NT2/D1 (cell line): ENCODE measurements around the gene TBC1D5.

Experiments used
- DNase-seq: peaks from one replicate; pipeline ENCODE4 v3.0.0-alpha.2; 2011; ENCODE audit warnings: low read depth, low spot score
- H3K27me3 ChIP-seq: 2 replicates; pipeline ENCODE4 v1.6.0; 2011; ENCODE audit warnings: mild to moderate bottlenecking; ENCODE audit not compliant: insufficient read length, insufficient read depth
- H3K36me3 ChIP-seq: 2 replicates; pipeline ENCODE4 v1.6.1; 2011; ENCODE audit warnings: mild to moderate bottlenecking, low read length, mixed read lengths; ENCODE audit not compliant: insufficient read depth, insufficient read length
- H3K4me1 ChIP-seq: 2 replicates; pipeline ENCODE4 v1.5.1; 2011; ENCODE audit not compliant: insufficient read depth, insufficient read length
- H3K4me3 ChIP-seq: 2 replicates; pipeline ENCODE4 v1.5.1; 2011; ENCODE audit warnings: low read depth; ENCODE audit not compliant: insufficient read length
- H3K9ac ChIP-seq: 2 replicates; pipeline ENCODE4 v1.6.0; 2011; ENCODE audit warnings: low read depth; ENCODE audit not compliant: insufficient read length
- H3K9me3 ChIP-seq: 2 replicates; pipeline ENCODE4 v1.5.1; 2011; ENCODE audit warnings: mild to moderate bottlenecking, low read length; ENCODE audit not compliant: insufficient read depth
- SUZ12 ChIP-seq: IDR thresholded peaks from 2 replicates; pipeline ENCODE4 v1.6.1; 2011; ENCODE audit not compliant: insufficient read length, insufficient read depth; ENCODE audit errors: extremely low read depth
- YY1 ChIP-seq: IDR thresholded peaks from 2 replicates; pipeline ENCODE4 v1.6.1; 2011; ENCODE audit not compliant: insufficient read length, insufficient read depth
- ZNF274 ChIP-seq: IDR thresholded peaks from 2 replicates; pipeline ENCODE4 v1.6.1; 2011; ENCODE audit warnings: mild to moderate bottlenecking, low read depth, low read length

TBC1D5 gene

DNA sequence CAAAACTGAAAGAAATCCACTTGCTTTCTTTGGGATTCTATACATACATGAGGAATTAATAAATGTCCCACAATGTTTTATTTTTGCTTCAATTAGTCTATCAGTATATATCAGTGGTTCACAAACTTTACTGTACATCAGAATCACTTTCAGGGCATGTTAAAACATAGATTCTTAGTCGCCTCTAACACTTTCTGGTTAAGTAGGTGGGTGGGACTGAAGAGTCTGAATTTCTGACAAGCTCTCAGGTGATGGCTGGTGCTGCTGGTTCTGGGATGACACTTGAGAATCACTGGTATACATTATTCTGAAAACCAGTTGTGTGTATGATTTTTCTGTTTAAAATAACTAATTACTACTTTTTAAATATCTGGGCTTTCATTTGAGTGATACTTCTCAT is 393.3 kb downstream of the TBC1D5 start:
- no peak for DNase-seq
- TF ChIP-seq SUZ12: no peak
- no peak for TF ChIP-seq YY1
- no peak for TF ChIP-seq ZNF274
- Histone ChIP-seq H3K27me3 (no peaks in the 10 kb centered on the region), H3K36me3 (no peaks in the 10 kb centered on the region), H3K9ac (no peak overlapping the region), H3K4me3 (no peak overlapping the region), H3K4me1 (no peaks in the 10 kb centered on the region), H3K9me3 (no peaks in the 10 kb centered on the region)

DNA sequence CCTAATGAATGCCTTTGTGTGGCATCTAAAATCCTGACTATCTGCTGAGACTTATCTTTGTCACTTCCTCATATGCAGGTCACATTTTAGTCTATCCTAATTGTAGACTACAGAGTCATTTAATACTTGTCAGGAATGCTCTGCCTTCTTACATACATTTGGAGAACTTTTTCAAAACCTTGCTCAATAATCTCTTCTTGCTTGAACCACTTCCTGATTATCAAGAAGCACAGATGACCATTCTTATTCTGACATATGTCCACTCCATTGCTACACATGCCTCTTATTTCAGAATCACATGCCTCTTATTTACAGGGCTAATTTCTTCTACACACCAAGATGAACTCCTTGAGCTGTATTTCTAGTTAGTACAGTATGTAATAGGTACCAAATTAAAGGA is 400.3 kb downstream of the TBC1D5 start:
- TF ChIP-seq YY1 (no peak), ZNF274 (no peak), SUZ12 (no peak)
- Histone ChIP-seq H3K9me3 (no peaks in the 10 kb centered on the region), H3K9ac (no peak overlapping the region), H3K36me3 (no peaks in the 10 kb centered on the region), H3K27me3 (no peaks in the 10 kb centered on the region), H3K4me1 (no peaks in the 10 kb centered on the region), H3K4me3 (no peak overlapping the region)
- no peak for DNase-seq

DNA sequence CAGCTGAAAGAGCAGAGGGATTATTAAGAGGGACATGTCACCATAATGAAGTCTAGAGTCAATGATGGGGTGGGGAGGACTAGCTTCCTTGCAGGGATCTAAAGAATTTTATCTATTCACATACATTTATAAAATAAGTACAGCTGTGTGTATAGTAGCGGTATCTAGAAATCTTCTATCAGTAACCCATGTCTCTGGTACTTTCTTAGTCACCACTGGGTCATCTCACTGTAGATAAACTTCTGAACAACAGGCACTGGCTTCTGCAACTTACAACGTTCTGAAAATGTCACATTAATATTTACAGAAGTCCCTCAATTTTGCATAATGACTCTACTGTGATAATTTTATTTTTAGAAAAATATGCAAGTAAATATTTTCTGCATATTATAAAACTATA is 401.7 kb downstream of the TBC1D5 start:
- Histone ChIP-seq H3K9ac (no peak overlapping the region), H3K36me3 (no peaks in the 10 kb centered on the region), H3K9me3 (no peaks in the 10 kb centered on the region), H3K27me3 (no peaks in the 10 kb centered on the region), H3K4me3 (no peak overlapping the region), H3K4me1 (no peaks in the 10 kb centered on the region)
- TF ChIP-seq YY1: no peak
- no peak for DNase-seq

DNA sequence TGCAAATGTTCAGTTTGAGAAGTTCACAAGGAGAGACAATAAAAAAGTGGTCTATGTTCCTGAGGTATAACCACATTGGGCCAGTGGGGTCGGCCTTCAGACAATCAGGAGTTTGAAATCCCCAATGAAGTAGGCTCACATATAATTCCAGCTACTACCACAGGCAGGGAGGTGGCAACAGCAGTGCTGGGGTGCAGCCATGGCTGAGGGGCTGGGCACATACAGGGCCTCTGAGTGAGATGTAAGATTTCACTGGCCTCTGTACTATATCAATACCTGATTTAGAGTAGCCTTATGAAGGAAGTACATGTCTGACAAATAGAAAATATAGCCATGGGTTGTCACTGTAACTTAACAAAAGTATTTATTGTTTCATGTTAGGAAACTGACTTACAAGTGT is 402.2 kb downstream of the TBC1D5 start:
- DNase-seq: no peak
- H3K36me3 ChIP-seq: no peaks in the 10 kb centered on the region
- H3K27me3 ChIP-seq: no peaks in the 10 kb centered on the region
- H3K4me3 ChIP-seq: no peak overlapping the region
- no peaks in the 10 kb centered on the region for H3K9me3 ChIP-seq
- H3K4me1 ChIP-seq: no peaks in the 10 kb centered on the region
- H3K9ac ChIP-seq: no peak overlapping the region
- TF ChIP-seq YY1 (no peak), SUZ12 (no peak), ZNF274 (no peak)

DNA sequence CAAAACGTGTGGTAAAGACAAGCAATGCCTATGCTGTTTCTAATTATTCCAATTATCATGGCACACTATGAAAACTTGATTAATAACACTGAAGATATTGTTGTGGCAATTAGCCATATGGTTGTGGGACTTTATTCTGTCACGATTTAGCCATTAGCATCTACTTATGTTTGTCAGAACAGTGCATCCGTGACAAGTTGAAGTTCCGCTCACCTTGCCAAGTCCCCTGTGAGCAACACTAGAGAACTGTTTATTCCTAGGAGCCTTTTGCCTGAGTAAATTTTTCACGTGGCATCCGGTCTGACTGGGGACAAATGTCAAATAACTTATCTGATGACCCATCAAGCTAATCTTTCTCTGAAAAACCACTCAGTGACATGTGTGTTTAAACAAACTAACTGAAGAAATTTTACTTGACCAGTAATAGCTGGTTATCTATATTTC is 403.3 kb downstream of the TBC1D5 start:
- TF ChIP-seq ZNF274 (no peak), YY1 (no peak), SUZ12 (no peak)
- no peaks in the 10 kb centered on the region for H3K36me3 ChIP-seq
- no peak for DNase-seq

DNA sequence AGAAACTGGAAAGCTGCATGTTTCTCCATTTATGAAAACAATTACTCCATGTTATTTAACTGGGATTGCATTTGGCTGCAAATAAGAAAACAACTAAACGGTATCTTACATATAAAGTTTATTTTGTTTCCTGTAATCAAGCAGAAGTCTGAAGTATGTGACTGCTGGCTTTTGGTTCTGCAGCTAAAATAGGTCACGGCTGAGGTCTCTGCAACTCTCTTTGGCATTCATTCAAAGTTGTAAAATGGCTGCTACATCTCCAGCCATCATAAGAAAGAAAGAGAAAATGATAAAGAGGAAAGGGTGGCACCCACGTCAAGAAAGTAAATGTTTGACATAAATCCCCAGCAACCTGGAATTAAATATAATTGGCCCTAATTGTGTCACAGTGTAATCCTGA is 406.1 kb downstream of the TBC1D5 start:
- no peaks in the 10 kb centered on the region for H3K27me3 ChIP-seq
- TF ChIP-seq YY1 (no peak), ZNF274 (no peak), SUZ12 (no peak)
- no peaks in the 10 kb centered on the region for H3K4me1 ChIP-seq
- H3K36me3 ChIP-seq: no peaks in the 10 kb centered on the region
- DNase-seq: no peak
- no peaks in the 10 kb centered on the region for H3K9me3 ChIP-seq
- H3K4me3 ChIP-seq: no peak overlapping the region
- H3K9ac ChIP-seq: no peak overlapping the region

More for the DNA sequence above, 403.3 kb downstream of the TBC1D5 start:
- Histone ChIP-seq H3K4me1 (no peaks in the 10 kb centered on the region), H3K27me3 (no peaks in the 10 kb centered on the region), H3K4me3 (no peak overlapping the region), H3K9ac (no peak overlapping the region), H3K9me3 (no peaks in the 10 kb centered on the region)

DNA sequence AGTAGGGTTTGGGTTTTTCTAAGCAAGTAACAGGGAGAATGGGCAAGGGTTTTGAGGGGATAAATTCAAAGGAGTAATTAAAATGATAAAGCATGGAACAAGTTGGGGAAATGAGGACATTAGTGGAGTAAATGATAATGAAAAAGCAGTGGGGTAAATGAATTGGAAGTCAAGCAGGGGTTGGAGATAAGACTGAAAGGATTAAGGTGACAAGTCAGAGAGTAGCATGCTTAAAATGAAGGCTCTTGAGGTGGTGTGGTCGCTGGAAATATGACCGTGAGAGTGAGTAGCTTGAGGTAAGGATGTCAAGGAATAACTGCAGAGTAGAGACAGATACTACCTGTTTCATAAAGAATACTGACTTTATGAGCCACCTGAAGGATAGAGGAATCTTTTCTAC is 408.5 kb downstream of the TBC1D5 start:
- H3K4me1 ChIP-seq: no peaks in the 10 kb centered on the region
- no peak overlapping the region for H3K9ac ChIP-seq
- H3K4me3 ChIP-seq: no peak overlapping the region
- no peaks in the 10 kb centered on the region for H3K36me3 ChIP-seq
- H3K27me3 ChIP-seq: no peaks in the 10 kb centered on the region
- H3K9me3 ChIP-seq: no peaks in the 10 kb centered on the region
- no peak for DNase-seq
- TF ChIP-seq YY1 (no peak), ZNF274 (no peak), SUZ12 (no peak)

DNA sequence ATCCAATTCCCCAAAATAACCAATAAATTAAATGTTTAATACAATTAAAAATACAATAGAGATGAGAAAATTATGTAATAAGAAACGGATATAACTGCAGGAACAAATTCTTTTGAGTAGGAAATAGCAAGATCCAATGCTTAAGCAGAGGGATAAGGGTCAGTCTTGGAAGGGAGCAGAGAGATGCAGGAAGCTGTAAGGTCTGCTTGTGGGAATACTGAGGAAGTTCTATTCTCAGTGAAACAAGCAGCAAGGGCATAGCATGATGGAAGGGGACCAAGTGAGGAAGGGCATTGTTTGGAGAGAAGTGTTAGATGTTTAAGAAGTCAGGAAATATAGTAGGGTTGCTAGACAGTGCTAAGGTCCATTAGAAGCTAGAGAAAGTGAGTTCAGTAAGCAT is 409.0 kb downstream of the TBC1D5 start:
- no peak for DNase-seq
- no peaks in the 10 kb centered on the region for H3K27me3 ChIP-seq
- no peaks in the 10 kb centered on the region for H3K4me1 ChIP-seq
- no peak overlapping the region for H3K9ac ChIP-seq
- no peak for TF ChIP-seq YY1
- no peak for TF ChIP-seq SUZ12
- TF ChIP-seq ZNF274: no peak
- H3K36me3 ChIP-seq: no peaks in the 10 kb centered on the region
- no peak overlapping the region for H3K4me3 ChIP-seq
- no peaks in the 10 kb centered on the region for H3K9me3 ChIP-seq
